Measurements from ENCODE around the gene RFNG.
A peak's percentile ranks its signal among the peaks of the same experiment; 100 is the strongest.

The RFNG gene

GRCh38 chr17:82095777-82096708, 44.4 kb upstream of the RFNG start:
- WGBS, 2 experiments: 92 to 93% methylated on average over 35 of the region's 35 CpGs
- no peak overlapping the region for H3K27ac ChIP-seq (ENCODE audit: insufficient read depth, low read depth, low read length, poor library complexity, severe bottlenecking)

GRCh38 chr17:82094931-82095776, 43.5 kb upstream of the RFNG start:
- Histone ChIP-seq H3K9me3 (ENCODE audit: control insufficient read depth, low read length) (no peaks in the 10 kb centered on the region), H3K4me3 (ENCODE audit: insufficient read depth, low read depth, low read length) (no peak overlapping the region), H3K4me1 (ENCODE audit: control insufficient read depth, insufficient read depth, low read length) (peaks cover 18% of the 10 kb centered on the region), H3K36me3 (ENCODE audit: control insufficient read depth, insufficient read depth, low read length) (peaks cover 38% of the 10 kb centered on the region), H3K27ac (ENCODE audit: insufficient read depth, low read depth, low read length, poor library complexity, severe bottlenecking) (no peak overlapping the region), H3K27me3 (ENCODE audit: control insufficient read depth, insufficient read depth, low read length, poor library complexity, severe bottlenecking) (no peaks in the 10 kb centered on the region)
- WGBS, 2 experiments: 95 to 96% methylated on average over 37 of the region's 37 CpGs

More at GRCh38 chr17:82095777-82096708, 44.4 kb upstream of the RFNG start:
- H3K27me3 ChIP-seq (ENCODE audit: control insufficient read depth, insufficient read depth, low read length, poor library complexity, severe bottlenecking): no peaks in the 10 kb centered on the region
- peak overlapping the region; percentile 91 for H3K4me3 ChIP-seq (ENCODE audit: insufficient read depth, low read depth, low read length)
- peaks cover 31% of the 10 kb centered on the region for H3K36me3 ChIP-seq (ENCODE audit: control insufficient read depth, insufficient read depth, low read length)
- peaks cover 26% of the 10 kb centered on the region for H3K4me1 ChIP-seq (ENCODE audit: control insufficient read depth, insufficient read depth, low read length)
- no peaks in the 10 kb centered on the region for H3K9me3 ChIP-seq (ENCODE audit: control insufficient read depth, low read length)

- peaks cover 11% of the 10 kb centered on the region for H3K4me1 ChIP-seq (ENCODE audit: control insufficient read depth, insufficient read depth, low read length)
- no peak overlapping the region for H3K4me3 ChIP-seq (ENCODE audit: insufficient read depth, low read depth, low read length)
- 97 to 98% methylated on average over 40 of the region's 40 CpGs for WGBS, 2 experiments
- no peaks in the 10 kb centered on the region for H3K9me3 ChIP-seq (ENCODE audit: control insufficient read depth, low read length)
- H3K36me3 ChIP-seq (ENCODE audit: control insufficient read depth, insufficient read depth, low read length): peaks cover 56% of the 10 kb centered on the region
- no peak overlapping the region for H3K27ac ChIP-seq (ENCODE audit: insufficient read depth, low read depth, low read length, poor library complexity, severe bottlenecking)
- H3K27me3 ChIP-seq (ENCODE audit: control insufficient read depth, insufficient read depth, low read length, poor library complexity, severe bottlenecking): no peaks in the 10 kb centered on the region
Observed at GRCh38 chr17:82092995-82093751, 41.6 kb upstream of the RFNG start.

- Histone ChIP-seq H3K9me3 (ENCODE audit: control insufficient read depth, low read length) (no peaks in the 10 kb centered on the region), H3K27me3 (ENCODE audit: control insufficient read depth, insufficient read depth, low read length, poor library complexity, severe bottlenecking) (no peaks in the 10 kb centered on the region), H3K27ac (ENCODE audit: insufficient read depth, low read depth, low read length, poor library complexity, severe bottlenecking) (no peak overlapping the region), H3K4me1 (ENCODE audit: control insufficient read depth, insufficient read depth, low read length) (peaks cover 11% of the 10 kb centered on the region), H3K4me3 (ENCODE audit: insufficient read depth, low read depth, low read length) (no peak overlapping the region), H3K36me3 (ENCODE audit: control insufficient read depth, insufficient read depth, low read length) (peaks cover 57% of the 10 kb centered on the region)
- WGBS, 2 experiments: 96 to 98% methylated on average over 20 of the region's 20 CpGs
Observed at GRCh38 chr17:82092628-82092994, 41.0 kb upstream of the RFNG start.

GRCh38 chr17:82092094-82092586, 40.5 kb upstream of the RFNG start:
- Histone ChIP-seq H3K4me1 (ENCODE audit: control insufficient read depth, insufficient read depth, low read length) (peaks cover 11% of the 10 kb centered on the region), H3K9me3 (ENCODE audit: control insufficient read depth, low read length) (no peaks in the 10 kb centered on the region), H3K27ac (ENCODE audit: insufficient read depth, low read depth, low read length, poor library complexity, severe bottlenecking) (no peak overlapping the region), H3K27me3 (ENCODE audit: control insufficient read depth, insufficient read depth, low read length, poor library complexity, severe bottlenecking) (no peaks in the 10 kb centered on the region), H3K4me3 (ENCODE audit: insufficient read depth, low read depth, low read length) (no peak overlapping the region), H3K36me3 (ENCODE audit: control insufficient read depth, insufficient read depth, low read length) (peaks cover 62% of the 10 kb centered on the region)
- 96 to 97% methylated on average over 23 of the region's 23 CpGs for WGBS, 2 experiments

- 96 to 97% methylated on average over 37 of the region's 37 CpGs for WGBS, 2 experiments
Observed at GRCh38 chr17:82091264-82092066, 39.9 kb upstream of the RFNG start.

GRCh38 chr17:82090549-82091263, 39.1 kb upstream of the RFNG start:
- H3K4me3 ChIP-seq (ENCODE audit: insufficient read depth, low read depth, low read length): no peak overlapping the region
- 96% methylated on average over 29 of the region's 29 CpGs for WGBS, 2 experiments
- H3K9me3 ChIP-seq (ENCODE audit: control insufficient read depth, low read length): no peaks in the 10 kb centered on the region
- no peaks in the 10 kb centered on the region for H3K27me3 ChIP-seq (ENCODE audit: control insufficient read depth, insufficient read depth, low read length, poor library complexity, severe bottlenecking)
- H3K36me3 ChIP-seq (ENCODE audit: control insufficient read depth, insufficient read depth, low read length): peaks cover 70% of the 10 kb centered on the region
- H3K4me1 ChIP-seq (ENCODE audit: control insufficient read depth, insufficient read depth, low read length): no peaks in the 10 kb centered on the region
- H3K27ac ChIP-seq (ENCODE audit: insufficient read depth, low read depth, low read length, poor library complexity, severe bottlenecking): no peak overlapping the region

More at GRCh38 chr17:82091264-82092066, 39.9 kb upstream of the RFNG start:
- Histone ChIP-seq H3K36me3 (ENCODE audit: control insufficient read depth, insufficient read depth, low read length) (peaks cover 68% of the 10 kb centered on the region), H3K4me1 (ENCODE audit: control insufficient read depth, insufficient read depth, low read length) (peaks cover 7% of the 10 kb centered on the region), H3K9me3 (ENCODE audit: control insufficient read depth, low read length) (no peaks in the 10 kb centered on the region), H3K4me3 (ENCODE audit: insufficient read depth, low read depth, low read length) (no peak overlapping the region), H3K27ac (ENCODE audit: insufficient read depth, low read depth, low read length, poor library complexity, severe bottlenecking) (no peak overlapping the region), H3K27me3 (ENCODE audit: control insufficient read depth, insufficient read depth, low read length, poor library complexity, severe bottlenecking) (no peaks in the 10 kb centered on the region)

GRCh38 chr17:82089723-82090548, 38.3 kb upstream of the RFNG start:
- Histone ChIP-seq H3K9me3 (ENCODE audit: control insufficient read depth, low read length) (no peaks in the 10 kb centered on the region), H3K27me3 (ENCODE audit: control insufficient read depth, insufficient read depth, low read length, poor library complexity, severe bottlenecking) (no peaks in the 10 kb centered on the region), H3K4me1 (ENCODE audit: control insufficient read depth, insufficient read depth, low read length) (no peaks in the 10 kb centered on the region), H3K4me3 (ENCODE audit: insufficient read depth, low read depth, low read length) (no peak overlapping the region), H3K36me3 (ENCODE audit: control insufficient read depth, insufficient read depth, low read length) (peaks cover 70% of the 10 kb centered on the region), H3K27ac (ENCODE audit: insufficient read depth, low read depth, low read length, poor library complexity, severe bottlenecking) (no peak overlapping the region)
- WGBS, 2 experiments: 94 to 96% methylated on average over 29 of the region's 29 CpGs
